GM18498 (cell line): ENCODE data around the gene SMIM14.
"Not testable (repeated sequence)": the region's sequence is repeated elsewhere in the genome, so short reads cannot be mapped to it uniquely, and the experiment has no call there.

Experiments used
- ATAC-seq: cut with Tn5 transposase; IDR thresholded peaks from one replicate; pipeline ENCODE4 v1.9.1; 2021; ENCODE audit warnings: mild to moderate bottlenecking, moderate library complexity; ENCODE audit not compliant: unreplicated experiment

Gene SMIM14

GRCh38 chr4:39648213-39648612 lies 9.5 kb upstream of the SMIM14 start:
- ATAC-seq = no peak

GRCh38 chr4:39642885-39643552 lies 4.4 kb upstream of the SMIM14 start:
- ATAC-seq = no peak

GRCh38 chr4:39641451-39641850 lies 2.8 kb upstream of the SMIM14 start:
- ATAC-seq = no peak

- peak; percentile 16 for ATAC-seq
Measured at GRCh38 chr4:39637586-39638353, 895 bp downstream of the SMIM14 start.

- ATAC-seq = no peak
Measured at GRCh38 chr4:39637221-39637585, 1.5 kb downstream of the SMIM14 start.

- no peak for ATAC-seq
Measured at GRCh38 chr4:39636531-39637184, 2.0 kb downstream of the SMIM14 start.

GRCh38 chr4:39635023-39635422 lies 3.6 kb downstream of the SMIM14 start:
- no peak for ATAC-seq

GRCh38 chr4:39631700-39632079 lies 7.0 kb downstream of the SMIM14 start:
- peak; percentile 70 for ATAC-seq

GRCh38 chr4:39627413-39627812 lies 11.3 kb downstream of the SMIM14 start:
- ATAC-seq = no peak

- ATAC-seq = no peak
Measured at GRCh38 chr4:39626913-39627312, 11.8 kb downstream of the SMIM14 start.

- peak; percentile 71 for ATAC-seq
Measured at GRCh38 chr4:39626261-39626660, 12.4 kb downstream of the SMIM14 start.

GRCh38 chr4:39621582-39621981 lies 17.1 kb downstream of the SMIM14 start:
- no peak for ATAC-seq

- ATAC-seq = no peak
Measured at GRCh38 chr4:39620551-39621313, 17.9 kb downstream of the SMIM14 start.

GRCh38 chr4:39617534-39617933 lies 21.1 kb downstream of the SMIM14 start:
- no peak for ATAC-seq

GRCh38 chr4:39616651-39617050 lies 22.0 kb downstream of the SMIM14 start:
- no peak for ATAC-seq

GRCh38 chr4:39616112-39616511 lies 22.6 kb downstream of the SMIM14 start:
- not testable (repeated sequence) for ATAC-seq

GRCh38 chr4:39614487-39615162 lies 24.0 kb downstream of the SMIM14 start:
- no peak for ATAC-seq

GRCh38 chr4:39613093-39613656 lies 25.5 kb downstream of the SMIM14 start:
- peak; percentile 26 for ATAC-seq

GRCh38 chr4:39609454-39609931 lies 29.2 kb downstream of the SMIM14 start:
- peak; percentile 89 for ATAC-seq

GRCh38 chr4:39608451-39608850 lies 30.2 kb downstream of the SMIM14 start:
- ATAC-seq = no peak
